ENCODE data around the gene ZC3H10. TPM values are rescaled to one million over a fixed set of nuclear protein-coding genes. Genes with fewer than 3 reads are reported as not detected.

ZC3H10 gene
- total and polyA plus RNA-seq, 2 of the 13 experiments (the other 11 are each of a cell fraction or from before 2014, with no cell fraction given): 0.70 to 2.3 TPM

GRCh38 chr12:56152132-56152755 lies 34.2 kb downstream of the ZC3H10 start, which contains the start of gene MYL6B (continued):
- TF ChIP-seq ZNF331 (CRISPR knock-in tag; IDR thresholded peaks at IDR 0.05) (peak; percentile 78; the same call in 1 of the 2 replicates), KAT8 (CRISPR knock-in tag; IDR thresholded peaks at IDR 0.05) (peak; percentile 67; the same call in 1 of the 2 replicates), KLF6 (CRISPR knock-in tag; IDR thresholded peaks at IDR 0.05) (no peak), AKAP8 (CRISPR knock-in tag; IDR thresholded peaks at IDR 0.05) (no peak), CBX5 (CRISPR knock-in tag; IDR thresholded peaks at IDR 0.05; ENCODE audit: borderline replicate concordance) (no peak), TRAFD1 (CRISPR knock-in tag; IDR thresholded peaks at IDR 0.05; ENCODE audit: borderline replicate concordance) (no peak), ZSCAN5A (CRISPR knock-in tag; IDR thresholded peaks at IDR 0.05; ENCODE audit: borderline replicate concordance) (0 out of 2 replicates have a peak, but pooled peaks have one; percentile 31), SMAD3 (CRISPR knock-in tag; IDR thresholded peaks at IDR 0.05) (no peak; the same call in 1 of the 2 replicates), PPARG (CRISPR knock-in tag; conservative IDR thresholded peaks at IDR 0.05) (0 out of 2 replicates have a peak, but pooled peaks have one; percentile 11), POLR2AphosphoS2 (IDR thresholded peaks at IDR 0.05; ENCODE audit: low read depth, low read length) (no peak), TFDP2 (CRISPR knock-in tag; IDR thresholded peaks at IDR 0.05) (peak; percentile 80), AHR (CRISPR knock-in tag; IDR thresholded peaks at IDR 0.05) (no peak), SMAD1 (CRISPR knock-in tag; IDR thresholded peaks at IDR 0.05; ENCODE audit: borderline replicate concordance, low read depth) (no peak), ZNF33B (CRISPR knock-in tag; IDR thresholded peaks at IDR 0.05) (no peak), KDM2A (CRISPR knock-in tag; IDR thresholded peaks at IDR 0.05; ENCODE audit: borderline replicate concordance, low read depth) (peak; percentile 80), SMARCE1 (IDR thresholded peaks at IDR 0.05; ENCODE audit: borderline replicate concordance) (no peak), ARNT (IDR thresholded peaks at IDR 0.05) (no peak), SKI (IDR thresholded peaks at IDR 0.05; ENCODE audit: partially characterized antibody) (no peak), KLF16 (CRISPR knock-in tag; IDR thresholded peaks at IDR 0.05) (peak in 1 of 2 experiments; percentile 28; a peak in 1 of 4 replicates), ZNF841 (CRISPR knock-in tag; IDR thresholded peaks at IDR 0.05; ENCODE audit: borderline replicate concordance) (no peak), FOXO1 (CRISPR knock-in tag; IDR thresholded peaks at IDR 0.05) (peak; percentile 74), U2AF2 (IDR thresholded peaks at IDR 0.05; ENCODE audit: low read depth, low read length) (no peak), KDM4B (CRISPR knock-in tag; IDR thresholded peaks at IDR 0.05) (peak; percentile 63; the same call in 1 of the 2 replicates), ZNF704 (CRISPR knock-in tag; IDR thresholded peaks at IDR 0.05; ENCODE audit: borderline replicate concordance) (no peak)

Measured in HepG2 (cell line).